ENCODE data around the gene ZP1.
A peak's percentile ranks its signal among the peaks of the same experiment; 100 is the strongest.
"Not testable (repeated sequence)": the region's sequence is repeated elsewhere in the genome, so short reads cannot be mapped to it uniquely, and the experiment has no call there.

The ZP1 gene

DNA sequence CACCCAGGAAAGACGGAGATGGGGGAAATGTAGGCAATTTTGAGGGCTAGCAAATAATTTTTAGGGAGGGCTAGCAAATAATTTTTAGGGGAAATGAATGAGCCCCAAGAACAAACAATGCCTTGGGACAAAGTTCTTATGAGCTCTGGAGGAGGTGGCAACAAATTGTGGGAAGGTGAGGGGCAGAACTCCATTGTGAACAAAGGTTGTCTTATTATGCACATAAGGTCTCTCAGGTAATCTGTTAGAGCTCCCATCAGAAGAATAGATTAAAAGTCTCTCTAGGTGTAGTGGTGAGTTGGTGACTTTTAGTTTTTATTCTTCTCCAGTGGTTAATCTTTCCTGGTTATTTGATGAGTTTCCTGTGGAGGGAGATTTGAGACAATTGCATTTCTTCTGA lies 41.5 kb downstream of the ZP1 start:
- no peaks in the 10 kb centered on the region for H3K9me3 ChIP-seq (ENCODE audit: control insufficient read depth, low read length)
- H3K36me3 ChIP-seq (ENCODE audit: control insufficient read depth, insufficient read depth, low read length, severe bottlenecking): no peaks in the 10 kb centered on the region
- DNase-seq (ENCODE audit: low read depth): no peak
- no peak overlapping the region for H3K4me3 ChIP-seq (ENCODE audit: low read length)
- H3K9ac ChIP-seq (ENCODE audit: low read length): no peak overlapping the region
- H3K4me1 ChIP-seq (ENCODE audit: control insufficient read depth, insufficient read depth, low read length): peaks cover 18% of the 10 kb centered on the region
- H3K27me3 ChIP-seq (replicated peaks; ENCODE audit: control insufficient read depth, insufficient read depth, low read length): peaks cover 4% of the 10 kb centered on the region

DNA sequence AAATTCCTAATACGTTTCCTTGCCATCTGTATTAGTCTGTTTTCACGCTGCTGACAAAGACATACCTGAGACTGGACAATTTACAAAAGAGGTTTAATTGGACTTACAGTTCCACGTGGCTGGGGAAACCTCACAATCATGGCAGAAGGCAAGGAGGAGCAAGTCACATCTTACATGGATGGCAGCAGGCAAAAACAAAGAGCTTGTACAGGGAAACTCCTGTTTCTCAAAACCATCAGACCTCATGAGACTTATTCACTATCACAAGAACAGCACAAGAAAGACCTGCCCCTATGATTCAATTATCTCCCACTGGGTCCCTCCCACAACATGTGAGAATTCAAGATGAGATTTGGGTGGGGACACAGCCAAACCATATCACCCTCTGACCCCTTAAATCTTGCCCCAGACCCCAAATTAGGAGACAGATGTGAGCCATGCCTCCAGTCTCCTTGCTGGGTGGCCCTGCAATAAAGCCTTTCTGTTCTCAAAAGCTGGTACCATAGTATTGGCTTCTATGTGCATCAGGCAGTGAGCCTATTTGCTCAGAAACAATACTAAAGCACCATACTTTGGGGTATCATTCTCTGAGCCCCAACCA lies 42.4 kb downstream of the ZP1 start:
- H3K27me3 ChIP-seq (replicated peaks; ENCODE audit: control insufficient read depth, insufficient read depth, low read length); H3K9ac ChIP-seq (ENCODE audit: low read length); H3K4me3 ChIP-seq (ENCODE audit: low read length); H3K36me3 ChIP-seq (ENCODE audit: control insufficient read depth, insufficient read depth, low read length, severe bottlenecking); H3K9me3 ChIP-seq (ENCODE audit: control insufficient read depth, low read length); DNase-seq (ENCODE audit: low read depth): not testable (repeated sequence)
- H3K4me1 ChIP-seq (ENCODE audit: control insufficient read depth, insufficient read depth, low read length): peaks cover 15% of the 10 kb centered on the region

DNA sequence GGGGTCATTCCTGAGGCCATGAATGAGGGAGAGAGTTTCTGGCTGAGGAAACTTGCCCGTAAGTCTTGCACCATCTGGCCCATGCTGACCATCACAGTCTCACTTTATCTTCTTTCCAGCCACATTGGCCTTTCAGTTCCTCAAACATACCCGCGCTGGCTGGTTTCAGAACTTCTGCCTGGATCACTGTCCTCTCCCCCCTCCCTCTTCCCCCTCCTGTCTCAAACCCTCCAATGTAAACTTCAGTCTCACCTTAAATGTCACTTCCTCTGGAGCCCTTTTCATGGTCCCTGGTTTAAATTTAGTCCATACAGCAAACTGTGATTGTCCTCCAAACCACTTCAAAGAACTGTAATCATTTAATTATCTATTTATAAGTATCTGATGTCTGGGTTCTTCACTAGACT lies 42.9 kb downstream of the ZP1 start:
- Histone ChIP-seq H3K9ac (ENCODE audit: low read length) (no peak overlapping the region), H3K4me1 (ENCODE audit: control insufficient read depth, insufficient read depth, low read length) (peaks cover 15% of the 10 kb centered on the region), H3K27me3 (replicated peaks; ENCODE audit: control insufficient read depth, insufficient read depth, low read length) (peaks cover 4% of the 10 kb centered on the region), H3K9me3 (ENCODE audit: control insufficient read depth, low read length) (no peaks in the 10 kb centered on the region), H3K4me3 (ENCODE audit: low read length) (no peak overlapping the region), H3K36me3 (ENCODE audit: control insufficient read depth, insufficient read depth, low read length, severe bottlenecking) (no peaks in the 10 kb centered on the region)
- no peak for DNase-seq (ENCODE audit: low read depth)

DNA sequence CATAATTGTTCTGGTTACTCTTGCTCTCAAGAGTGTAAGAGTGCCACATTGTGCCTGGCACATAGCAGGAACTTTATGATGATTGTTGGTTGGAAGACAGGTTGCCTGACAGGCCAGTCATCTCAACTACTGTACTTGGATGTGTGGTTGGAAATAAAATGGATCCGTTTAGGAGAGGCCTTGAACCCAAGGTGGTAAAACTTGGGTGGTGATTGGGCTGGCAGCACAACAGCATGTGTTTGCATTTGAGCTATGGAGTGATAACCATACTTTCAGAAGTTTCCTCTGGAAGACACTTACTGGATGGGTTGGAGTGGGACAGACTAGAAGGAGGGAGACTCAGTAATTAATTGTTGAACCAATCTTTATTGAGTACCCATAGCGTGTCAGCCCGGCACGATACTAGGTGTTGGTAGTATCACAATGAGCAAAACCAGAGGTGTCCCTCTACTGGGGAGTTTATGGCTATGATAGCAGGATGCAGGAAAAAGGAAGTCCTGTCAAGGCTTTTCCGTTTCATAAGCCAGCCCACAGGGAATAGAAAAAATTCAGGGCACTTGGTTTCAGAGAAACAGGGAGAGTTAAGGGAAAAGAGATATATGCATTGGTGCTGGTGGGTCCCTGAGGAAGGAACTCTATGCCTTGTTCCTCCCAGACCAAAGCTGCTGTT lies 43.5 kb downstream of the ZP1 start:
- Histone ChIP-seq H3K27me3 (replicated peaks; ENCODE audit: control insufficient read depth, insufficient read depth, low read length) (peaks cover 4% of the 10 kb centered on the region), H3K9me3 (ENCODE audit: control insufficient read depth, low read length) (no peaks in the 10 kb centered on the region), H3K4me1 (ENCODE audit: control insufficient read depth, insufficient read depth, low read length) (peaks cover 17% of the 10 kb centered on the region), H3K9ac (ENCODE audit: low read length) (no peak overlapping the region), H3K4me3 (ENCODE audit: low read length) (no peak overlapping the region), H3K36me3 (ENCODE audit: control insufficient read depth, insufficient read depth, low read length, severe bottlenecking) (no peaks in the 10 kb centered on the region)
- no peak for DNase-seq (ENCODE audit: low read depth)

DNA sequence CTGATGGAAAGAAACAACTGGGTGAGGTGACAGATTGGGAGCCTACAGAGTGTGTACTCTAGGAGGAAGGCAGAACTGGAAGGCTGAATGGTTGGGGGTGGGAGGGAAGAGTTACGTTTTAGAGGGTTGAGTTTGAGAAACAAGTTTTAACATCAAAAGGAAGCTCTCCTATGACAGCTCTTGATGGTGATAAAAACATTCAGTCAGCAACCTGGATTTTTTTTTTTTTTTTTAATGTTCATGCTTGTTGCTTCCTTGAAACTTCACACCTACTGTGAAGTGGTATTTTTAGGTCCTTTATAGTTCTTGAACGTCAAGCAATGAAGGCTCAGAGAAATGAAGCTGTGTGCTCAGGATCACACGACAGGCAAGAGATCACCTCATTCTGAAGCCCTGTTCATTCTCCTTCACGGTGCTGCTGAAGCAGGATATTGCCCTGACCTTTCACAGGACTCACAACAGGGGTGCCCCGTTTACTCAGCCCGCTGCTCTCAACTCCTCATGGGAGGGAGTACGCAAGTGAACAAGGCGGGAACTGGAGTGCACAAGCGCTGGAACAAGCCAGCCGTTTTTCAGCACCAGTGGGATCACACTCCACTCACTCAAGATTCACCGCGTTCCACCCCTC lies 45.0 kb downstream of the ZP1 start:
- Histone ChIP-seq H3K27me3 (replicated peaks; ENCODE audit: control insufficient read depth, insufficient read depth, low read length) (peaks cover 4% of the 10 kb centered on the region), H3K9ac (ENCODE audit: low read length) (no peak overlapping the region), H3K9me3 (ENCODE audit: control insufficient read depth, low read length) (no peaks in the 10 kb centered on the region), H3K4me3 (ENCODE audit: low read length) (no peak overlapping the region), H3K36me3 (ENCODE audit: control insufficient read depth, insufficient read depth, low read length, severe bottlenecking) (no peaks in the 10 kb centered on the region), H3K4me1 (ENCODE audit: control insufficient read depth, insufficient read depth, low read length) (peaks cover 18% of the 10 kb centered on the region)
- no peak for DNase-seq (ENCODE audit: low read depth)

DNA sequence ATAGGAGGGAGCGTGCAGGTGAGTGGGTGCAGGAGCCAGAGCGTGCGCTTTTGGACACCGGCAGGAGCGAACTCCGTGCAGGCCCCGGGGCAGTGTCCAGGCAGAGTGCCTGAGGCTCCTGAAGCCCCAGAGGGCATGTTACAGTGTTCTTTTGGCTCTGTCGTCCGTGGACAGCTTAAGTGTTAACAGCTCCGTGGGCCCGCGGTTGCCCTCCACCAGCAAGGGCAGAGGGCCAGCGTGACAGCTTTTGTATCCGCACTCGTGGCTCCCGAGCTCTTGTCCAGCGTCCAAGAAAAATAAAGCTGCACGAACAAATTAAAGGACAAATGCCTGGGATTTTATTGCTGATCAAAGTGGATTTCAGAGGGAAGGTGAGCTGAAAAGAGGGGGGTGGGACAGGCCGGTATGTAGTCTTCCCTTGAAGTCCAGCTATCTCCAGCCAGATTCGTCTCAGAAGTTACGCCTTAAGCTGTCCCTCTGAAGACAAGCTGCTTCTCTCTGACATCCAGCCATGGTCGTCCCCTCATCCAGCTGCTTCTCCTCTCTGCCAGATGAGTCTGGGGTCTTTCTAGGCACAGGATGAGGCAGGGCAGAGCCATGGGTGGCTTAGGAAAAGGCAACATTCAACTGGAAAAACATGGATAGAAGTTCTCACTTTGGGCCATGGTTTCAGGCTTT lies 45.6 kb downstream of the ZP1 start:
- Histone ChIP-seq H3K36me3 (ENCODE audit: control insufficient read depth, insufficient read depth, low read length, severe bottlenecking) (no peaks in the 10 kb centered on the region), H3K27me3 (replicated peaks; ENCODE audit: control insufficient read depth, insufficient read depth, low read length) (peaks cover 4% of the 10 kb centered on the region), H3K9ac (ENCODE audit: low read length) (peak overlapping the region; percentile 94), H3K9me3 (ENCODE audit: control insufficient read depth, low read length) (no peaks in the 10 kb centered on the region), H3K4me3 (ENCODE audit: low read length) (peak overlapping the region; percentile 87), H3K4me1 (ENCODE audit: control insufficient read depth, insufficient read depth, low read length) (peaks cover 18% of the 10 kb centered on the region)
- no peak for DNase-seq (ENCODE audit: low read depth)

DNA sequence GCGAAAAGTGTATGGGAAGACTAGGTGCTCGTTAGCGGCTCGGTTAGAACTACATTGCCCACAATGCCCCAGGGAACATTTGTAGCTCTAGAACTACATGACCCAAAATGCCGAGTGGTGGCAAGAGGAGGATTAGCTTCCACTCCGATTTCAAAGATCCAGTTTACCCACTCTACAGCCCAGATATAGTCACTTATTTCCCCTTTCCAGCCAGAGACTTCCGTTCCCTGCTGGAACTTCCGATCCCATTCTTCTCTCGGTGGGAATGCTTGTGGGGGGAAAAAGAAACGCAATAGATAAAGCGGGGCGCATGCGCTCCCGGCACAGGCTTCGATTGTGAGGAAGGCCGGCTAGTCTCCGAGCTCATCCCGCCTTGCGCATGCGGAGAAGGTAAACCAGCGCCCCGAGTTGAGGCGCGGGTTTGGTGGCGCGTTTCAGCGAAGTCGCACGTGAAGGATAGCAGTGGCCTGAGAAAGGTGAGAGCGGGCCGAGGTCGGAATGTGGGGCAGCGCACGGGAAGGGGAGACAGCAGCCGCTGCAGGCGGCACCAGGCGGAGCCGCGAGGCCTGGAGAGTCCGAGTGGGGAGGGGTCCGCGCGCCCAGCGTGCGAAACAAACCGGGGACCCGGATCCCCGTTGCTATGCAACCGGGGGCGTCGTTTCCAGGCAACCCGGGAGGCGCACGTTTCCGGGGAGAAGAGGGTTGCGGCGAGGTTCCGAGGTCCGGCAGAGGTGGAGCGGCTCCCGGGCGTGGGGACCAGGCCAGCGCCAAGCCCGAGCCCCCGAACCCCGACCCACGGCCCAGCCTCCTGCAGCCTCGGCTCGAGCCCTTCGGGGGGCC lies 46.7 kb downstream of the ZP1 start, which contains the start of gene TMEM109:
TMEM109 (plus strand) TSS at position 366 of the 840 bp plus-strand sequence. CDS start 5,536 bp downstream, outside the sequence.
- Histone ChIP-seq H3K4me1 (ENCODE audit: control insufficient read depth, insufficient read depth, low read length) (peaks cover 22% of the 10 kb centered on the region), H3K9me3 (ENCODE audit: control insufficient read depth, low read length) (no peaks in the 10 kb centered on the region)
- peak; percentile 97 for DNase-seq (ENCODE audit: low read depth)

DNA sequence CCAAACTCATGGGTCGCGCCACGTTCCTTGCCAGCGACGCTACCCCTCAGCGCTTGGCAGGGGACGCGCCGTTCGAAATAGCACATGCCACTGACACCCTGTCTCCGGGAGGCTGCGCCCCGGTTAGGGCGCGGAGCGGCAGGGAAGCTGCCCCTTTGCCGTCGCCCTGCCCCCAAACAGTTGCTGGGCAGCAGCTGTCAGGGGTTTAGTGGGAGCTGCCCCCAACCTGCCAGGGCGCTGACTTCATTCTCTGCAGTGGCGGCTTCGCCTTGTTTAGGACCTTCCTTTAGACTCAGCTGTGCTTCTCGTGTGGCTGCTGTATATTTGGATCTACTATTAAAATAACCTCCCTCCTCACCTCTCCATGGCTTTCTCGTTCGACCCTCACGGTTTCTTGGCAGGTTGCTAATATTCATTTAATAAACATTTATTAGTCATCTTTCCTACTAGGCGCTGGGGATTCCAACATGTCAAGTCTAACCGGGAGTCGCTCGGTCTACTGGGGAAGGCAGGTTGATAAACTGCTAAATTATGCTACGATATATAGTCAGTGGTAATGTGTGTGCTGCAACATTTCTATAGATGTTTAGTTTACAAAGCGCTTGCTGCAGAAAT lies 47.4 kb downstream of the ZP1 start:
- DNase-seq (ENCODE audit: low read depth): peak; percentile 66
- Histone ChIP-seq H3K36me3 (ENCODE audit: control insufficient read depth, insufficient read depth, low read length, severe bottlenecking) (no peaks in the 10 kb centered on the region), H3K4me1 (ENCODE audit: control insufficient read depth, insufficient read depth, low read length) (peaks cover 26% of the 10 kb centered on the region)

More for the DNA sequence above, 46.7 kb downstream of the ZP1 start, which contains the start of gene TMEM109:
- peaks cover 4% of the 10 kb centered on the region for H3K27me3 ChIP-seq (replicated peaks; ENCODE audit: control insufficient read depth, insufficient read depth, low read length)
- no peaks in the 10 kb centered on the region for H3K36me3 ChIP-seq (ENCODE audit: control insufficient read depth, insufficient read depth, low read length, severe bottlenecking)
- H3K9ac ChIP-seq (ENCODE audit: low read length): peak within 1 kb of the TSS; percentile 94
- peak within 1 kb of the TSS; percentile 87 for H3K4me3 ChIP-seq (ENCODE audit: low read length)

DNA sequence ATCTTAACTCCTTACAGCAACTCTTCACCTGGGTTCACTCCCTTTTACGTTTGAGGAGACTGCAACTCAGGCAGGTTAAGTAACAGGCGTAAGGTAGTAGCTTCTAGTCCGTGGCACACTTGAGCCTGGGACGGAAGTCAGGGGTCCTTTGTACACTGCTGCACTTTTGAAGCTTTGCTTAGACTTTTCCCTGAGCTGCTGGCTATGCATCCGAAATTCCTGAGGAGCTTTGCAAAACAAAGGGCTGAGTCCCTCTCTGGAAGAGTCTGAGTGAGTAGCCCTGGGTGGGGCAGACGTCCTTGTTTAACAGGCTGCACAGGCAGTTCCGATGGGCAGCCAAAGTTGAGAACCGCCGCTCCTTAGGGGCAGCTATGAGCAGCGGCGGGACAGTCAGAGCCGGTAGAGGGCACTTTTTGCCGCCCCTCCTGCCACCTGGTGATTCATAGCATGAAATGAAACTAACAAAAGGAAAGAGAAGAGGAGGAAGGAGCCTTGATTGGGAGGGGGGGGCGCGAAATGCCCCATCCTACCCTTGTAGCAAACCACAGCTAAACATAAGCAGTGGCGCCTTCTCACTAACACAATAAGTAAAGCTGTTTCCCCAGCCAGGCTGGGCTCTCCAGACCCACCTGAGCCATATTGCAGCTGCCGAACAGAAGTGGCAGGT lies 48.0 kb downstream of the ZP1 start:
- H3K4me1 ChIP-seq (ENCODE audit: control insufficient read depth, insufficient read depth, low read length): peaks cover 26% of the 10 kb centered on the region
- H3K27me3 ChIP-seq (replicated peaks; ENCODE audit: control insufficient read depth, insufficient read depth, low read length): no peaks in the 10 kb centered on the region
- peaks cover 6% of the 10 kb centered on the region for H3K36me3 ChIP-seq (ENCODE audit: control insufficient read depth, insufficient read depth, low read length, severe bottlenecking)
- H3K4me3 ChIP-seq (ENCODE audit: low read length): peak overlapping the region; percentile 87
- DNase-seq (ENCODE audit: low read depth): peak; percentile 84
- H3K9ac ChIP-seq (ENCODE audit: low read length): peak overlapping the region; percentile 94
- H3K9me3 ChIP-seq (ENCODE audit: control insufficient read depth, low read length): no peaks in the 10 kb centered on the region

More for the DNA sequence above, 47.4 kb downstream of the ZP1 start:
- no peaks in the 10 kb centered on the region for H3K27me3 ChIP-seq (replicated peaks; ENCODE audit: control insufficient read depth, insufficient read depth, low read length)
- peak overlapping the region; percentile 87 for H3K4me3 ChIP-seq (ENCODE audit: low read length)
- H3K9me3 ChIP-seq (ENCODE audit: control insufficient read depth, low read length): no peaks in the 10 kb centered on the region
- peak overlapping the region; percentile 94 for H3K9ac ChIP-seq (ENCODE audit: low read length)

DNA sequence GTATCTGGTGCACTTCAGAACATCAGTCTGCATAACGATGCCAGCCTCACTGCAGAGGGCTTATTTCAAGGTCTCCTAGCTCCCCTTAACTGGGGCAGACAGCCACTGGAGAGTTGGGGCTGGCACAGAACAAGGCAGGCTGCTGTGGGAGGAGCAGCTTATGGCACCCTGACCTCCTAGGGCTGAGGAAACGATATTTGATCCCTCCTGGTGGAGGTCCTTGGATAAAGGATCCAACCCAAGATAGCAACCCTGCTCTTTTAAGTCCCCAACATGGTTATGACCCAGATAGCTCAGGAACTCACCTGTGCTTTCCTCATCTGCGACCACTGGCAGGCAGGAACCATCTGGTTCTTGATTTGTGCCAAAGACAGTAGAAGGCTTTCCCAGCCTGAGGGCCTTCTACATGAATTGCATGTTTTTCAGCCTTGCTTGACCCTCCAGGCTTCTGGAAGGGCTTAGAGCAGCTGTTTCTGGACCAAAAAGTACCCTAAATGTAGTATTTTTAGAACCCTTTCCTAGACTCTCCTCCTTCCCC lies 49.4 kb downstream of the ZP1 start:
- no peaks in the 10 kb centered on the region for H3K9me3 ChIP-seq (ENCODE audit: control insufficient read depth, low read length)

More for the DNA sequence above, 49.4 kb downstream of the ZP1 start:
- no peak overlapping the region for H3K9ac ChIP-seq (ENCODE audit: low read length)
- H3K4me3 ChIP-seq (ENCODE audit: low read length): no peak overlapping the region
- H3K27me3 ChIP-seq (replicated peaks; ENCODE audit: control insufficient read depth, insufficient read depth, low read length): no peaks in the 10 kb centered on the region
- no peak for DNase-seq (ENCODE audit: low read depth)
- H3K36me3 ChIP-seq (ENCODE audit: control insufficient read depth, insufficient read depth, low read length, severe bottlenecking): peaks cover 19% of the 10 kb centered on the region
- peaks cover 26% of the 10 kb centered on the region for H3K4me1 ChIP-seq (ENCODE audit: control insufficient read depth, insufficient read depth, low read length)
